ENCODE measurements around the gene NBPF26. TPM values are rescaled to one million over a fixed set of nuclear protein-coding genes. Genes with fewer than 3 reads are reported as not detected.
"Not testable (repeated sequence)": the region's sequence is repeated elsewhere in the genome, so short reads cannot be mapped to it uniquely, and the experiment has no call there.

The NBPF26 gene
- polyA plus RNA-seq, 1 donor, result 23.2 TPM

- DNase-seq, result not testable (repeated sequence)
Measured at GRCh38 chr1:120858144-120858543, 134.4 kb downstream of the NBPF26 start.

- not testable (repeated sequence) for DNase-seq
Measured at GRCh38 chr1:120859615-120860234, 136.0 kb downstream of the NBPF26 start.

GRCh38 chr1:120878206-120878605 lies 154.5 kb downstream of the NBPF26 start:
- DNase-seq, result not testable (repeated sequence)

- not testable (repeated sequence) for DNase-seq
Measured at GRCh38 chr1:120880056-120880455, 156.3 kb downstream of the NBPF26 start.

GRCh38 chr1:120881934-120882333 lies 158.2 kb downstream of the NBPF26 start:
- DNase-seq, result not testable (repeated sequence)

Other genes starting within 250 kb of the NBPF26 start
- not detected for gene PPIAL4A, start 165.8 kb downstream of the NBPF26 start, polyA plus RNA-seq (ENCODE audit: insufficient read length)